Aortic smooth muscle cell (primary cell): Measurements from ENCODE around the gene SNAP29. TPM values are rescaled to one million over a fixed set of nuclear protein-coding genes. Genes with fewer than 3 reads are reported as not detected.

Experiments used
- total RNA-seq: library from RNA; depleted of rRNA; stranded (reverse); fragments of >200 nt; gene quantifications from 2 replicates; pipeline ENCODE4 v1.2.3, GENCODE V29; 2014

SNAP29 gene
- 9.1 and 9.5 TPM in 2 replicates for total RNA-seq

DNA sequence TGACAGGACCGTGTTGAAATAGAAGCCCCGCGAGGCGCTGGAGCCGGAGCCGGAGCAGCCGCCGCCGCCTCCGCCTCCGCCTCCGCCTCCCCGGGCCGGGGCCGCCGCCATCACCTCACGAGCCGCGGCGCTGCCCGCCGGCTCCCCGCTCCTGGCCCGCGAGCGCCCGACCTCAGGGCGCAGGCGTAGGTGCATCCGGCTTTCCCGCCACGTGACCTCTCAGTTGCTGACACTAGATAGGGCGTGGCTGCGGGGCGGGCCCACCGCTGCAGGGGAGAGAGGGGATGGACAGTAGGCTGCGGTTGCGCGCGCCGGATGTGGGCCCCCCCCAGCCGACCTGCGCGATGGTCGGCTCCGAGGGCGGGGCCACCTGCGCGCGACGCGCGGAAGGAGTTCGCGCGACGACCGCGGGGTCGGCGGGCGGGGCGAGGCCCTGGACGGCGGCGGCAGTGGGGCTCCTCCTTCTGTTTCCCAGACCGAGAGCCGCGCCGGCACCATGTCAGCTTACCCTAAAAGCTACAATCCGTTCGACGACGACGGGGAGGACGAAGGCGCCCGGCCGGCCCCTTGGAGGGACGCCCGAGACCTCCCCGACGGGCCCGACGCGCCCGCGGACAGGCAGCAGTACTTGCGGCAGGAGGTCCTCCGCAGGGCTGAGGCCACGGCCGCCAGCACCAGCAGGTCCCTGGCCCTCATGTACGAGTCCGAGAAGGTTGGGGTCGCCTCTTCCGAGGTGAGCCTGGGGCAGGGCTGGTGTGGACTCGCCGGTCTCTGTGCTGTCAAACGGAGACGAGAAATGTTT, at the start of gene SNAP29, which contains the start of gene PI4KA:
Gene SNAP29, plus strand, starts transcription at position 393 of the 802 bp plus-strand sequence. Its CDS starts 104 bp downstream, at position 497.
Gene PI4KA, minus strand, starts transcription at position 197 of the 802 bp plus-strand sequence. Its CDS starts 86 bp downstream, at position 111.

DNA sequence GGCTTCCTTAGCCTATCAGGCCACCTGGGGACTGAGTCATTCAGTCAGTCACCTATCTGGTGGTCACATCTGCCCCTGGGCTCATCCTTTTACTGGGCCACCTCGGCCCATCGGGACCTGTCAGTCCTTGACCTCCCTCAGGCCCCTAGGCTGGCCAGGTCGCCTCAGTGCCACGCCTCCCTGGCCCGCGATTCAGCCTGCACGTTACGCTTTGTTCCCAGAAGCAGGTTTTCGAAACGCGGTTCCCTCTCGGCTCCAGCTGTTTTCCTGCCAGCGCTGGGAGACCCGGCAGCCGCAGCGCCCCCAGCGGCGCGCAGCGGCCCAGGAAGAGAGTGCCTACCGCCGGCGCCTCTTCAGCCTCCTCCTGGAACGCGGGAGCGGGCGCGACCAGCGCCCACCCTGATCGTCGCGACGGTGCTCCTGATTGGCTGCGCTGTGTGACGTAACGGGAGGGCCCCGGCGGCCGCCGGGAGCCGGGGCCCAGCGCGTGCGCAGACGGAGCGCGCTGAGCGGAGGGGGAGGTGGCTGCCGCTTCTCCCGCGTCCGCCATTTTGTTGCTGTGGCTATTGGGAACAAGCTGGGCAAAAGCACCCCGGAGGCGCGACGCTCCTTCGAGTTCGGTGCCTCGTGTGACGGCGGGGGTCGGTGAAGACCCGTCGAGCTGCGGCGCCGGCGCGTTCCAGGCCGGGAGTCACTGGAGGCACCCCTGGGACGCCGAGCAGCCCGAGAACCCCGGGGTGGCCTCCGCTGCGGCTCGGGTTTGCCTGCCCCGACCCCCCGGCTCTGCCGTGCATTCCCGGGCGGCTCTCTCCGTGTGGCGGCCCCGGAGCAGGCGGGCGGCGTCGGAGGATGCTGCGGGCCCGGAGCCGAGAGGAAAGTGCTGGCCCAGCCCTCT, 58.4 kb downstream of the SNAP29 start, which contains the start of gene CRKL:
Gene CRKL, plus strand, starts transcription at position 492 of the 895 bp plus-strand sequence. CDS start 528 bp downstream, outside the sequence.

Other genes with a start within 250 kb of the SNAP29 start
- gene SERPIND1, start 84.9 kb upstream of the SNAP29 start, total RNA-seq: under 0.01 TPM in 1 of 2 replicates, not detected in the other
- gene PI4KA, start 196 bp upstream of the SNAP29 start, total RNA-seq: 33.2 and 36.9 TPM in 2 replicates
- gene CRKL, start 58.4 kb downstream of the SNAP29 start, total RNA-seq: 29.7 and 30.8 TPM in 2 replicates
- 0.37 and 0.53 TPM in 2 replicates for gene AIFM3, start 108.2 kb downstream of the SNAP29 start, total RNA-seq
- 45.4 and 53.8 TPM in 2 replicates for gene LZTR1, start 123.3 kb downstream of the SNAP29 start, total RNA-seq
- 18.0 and 22.2 TPM in 2 replicates for gene THAP7, start 143.1 kb downstream of the SNAP29 start, total RNA-seq
- 1.4 and 2.8 TPM in 2 replicates for gene P2RX6, start 156.2 kb downstream of the SNAP29 start, total RNA-seq
- gene SLC7A4, start 173.6 kb downstream of the SNAP29 start, total RNA-seq: not detected in 2 replicates
- gene LRRC74B, start 186.9 kb downstream of the SNAP29 start, total RNA-seq: not detected in 2 replicates